ENCODE measurements around the gene GJA5.

GJA5 gene

DNA sequence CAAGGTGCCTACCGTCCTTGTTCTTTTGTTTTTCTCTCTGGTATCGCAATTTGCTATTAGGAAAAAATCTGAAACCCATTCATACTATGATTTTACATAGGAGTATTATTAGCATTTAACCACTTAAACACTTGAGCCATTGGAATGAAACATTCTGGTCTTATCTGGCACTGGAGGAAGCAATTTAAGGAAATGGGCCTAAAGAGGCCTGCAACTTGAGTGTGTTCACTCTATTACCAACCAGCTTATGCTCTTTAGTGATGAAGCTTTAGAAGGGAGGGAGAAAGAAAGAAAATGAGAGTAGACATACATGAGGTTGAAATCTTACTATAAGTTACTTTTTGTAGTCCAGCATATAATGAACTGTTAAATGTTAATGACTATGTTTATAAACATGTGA is 5.7 kb downstream of the GJA5 start:
- TF ChIP-seq, protein P1, sequence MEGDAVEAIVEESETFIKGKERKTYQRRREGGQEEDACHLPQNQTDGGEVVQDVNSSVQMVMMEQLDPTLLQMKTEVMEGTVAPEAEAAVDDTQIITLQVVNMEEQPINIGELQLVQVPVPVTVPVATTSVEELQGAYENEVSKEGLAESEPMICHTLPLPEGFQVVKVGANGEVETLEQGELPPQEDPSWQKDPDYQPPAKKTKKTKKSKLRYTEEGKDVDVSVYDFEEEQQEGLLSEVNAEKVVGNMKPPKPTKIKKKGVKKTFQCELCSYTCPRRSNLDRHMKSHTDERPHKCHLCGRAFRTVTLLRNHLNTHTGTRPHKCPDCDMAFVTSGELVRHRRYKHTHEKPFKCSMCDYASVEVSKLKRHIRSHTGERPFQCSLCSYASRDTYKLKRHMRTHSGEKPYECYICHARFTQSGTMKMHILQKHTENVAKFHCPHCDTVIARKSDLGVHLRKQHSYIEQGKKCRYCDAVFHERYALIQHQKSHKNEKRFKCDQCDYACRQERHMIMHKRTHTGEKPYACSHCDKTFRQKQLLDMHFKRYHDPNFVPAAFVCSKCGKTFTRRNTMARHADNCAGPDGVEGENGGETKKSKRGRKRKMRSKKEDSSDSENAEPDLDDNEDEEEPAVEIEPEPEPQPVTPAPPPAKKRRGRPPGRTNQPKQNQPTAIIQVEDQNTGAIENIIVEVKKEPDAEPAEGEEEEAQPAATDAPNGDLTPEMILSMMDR (conservative IDR thresholded peaks at IDR 0.05; ENCODE audit: control insufficient read depth, insufficient read depth, low read depth, low read length), result no peak
- no peak for DNase-seq (ENCODE audit: low read depth)
- no peak overlapping the region for H3K4me3 ChIP-seq (ENCODE audit: control insufficient read depth, low read depth, low read length)

GRCh38 chr1:147753081-147753480 is 7.3 kb downstream of the GJA5 start:
- H3K4me3 ChIP-seq (ENCODE audit: control insufficient read depth, low read depth, low read length), result no peak overlapping the region
- no peak for DNase-seq (ENCODE audit: low read depth)
- TF ChIP-seq, protein P1 (conservative IDR thresholded peaks at IDR 0.05; ENCODE audit: control insufficient read depth, insufficient read depth, low read depth, low read length), result no peak

DNA sequence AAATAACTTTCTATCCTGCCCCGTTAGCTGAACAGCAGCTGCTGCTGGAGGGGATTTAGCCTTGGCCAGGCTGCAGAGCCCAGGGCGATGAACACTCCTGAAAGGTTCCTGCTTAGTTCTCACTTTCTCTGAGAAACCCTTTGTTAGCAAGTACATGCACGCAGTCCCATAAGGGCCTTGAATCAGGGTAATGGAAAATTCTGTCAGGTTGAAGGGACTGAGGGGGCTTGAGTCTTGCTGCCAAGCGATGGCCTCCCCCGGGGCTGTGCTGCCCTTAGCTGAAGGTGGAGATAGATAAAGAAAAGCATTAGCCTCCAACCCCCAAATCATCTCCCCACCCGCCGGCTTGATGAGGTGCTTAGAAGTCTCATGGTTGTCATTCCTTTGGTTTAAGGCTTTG is 7.9 kb downstream of the GJA5 start:
- TF ChIP-seq, protein P1 (conservative IDR thresholded peaks at IDR 0.05; ENCODE audit: control insufficient read depth, insufficient read depth, low read depth, low read length), result no peak
- no peak overlapping the region for H3K4me3 ChIP-seq (ENCODE audit: control insufficient read depth, low read depth, low read length)
- no peak for DNase-seq (ENCODE audit: low read depth)

DNA sequence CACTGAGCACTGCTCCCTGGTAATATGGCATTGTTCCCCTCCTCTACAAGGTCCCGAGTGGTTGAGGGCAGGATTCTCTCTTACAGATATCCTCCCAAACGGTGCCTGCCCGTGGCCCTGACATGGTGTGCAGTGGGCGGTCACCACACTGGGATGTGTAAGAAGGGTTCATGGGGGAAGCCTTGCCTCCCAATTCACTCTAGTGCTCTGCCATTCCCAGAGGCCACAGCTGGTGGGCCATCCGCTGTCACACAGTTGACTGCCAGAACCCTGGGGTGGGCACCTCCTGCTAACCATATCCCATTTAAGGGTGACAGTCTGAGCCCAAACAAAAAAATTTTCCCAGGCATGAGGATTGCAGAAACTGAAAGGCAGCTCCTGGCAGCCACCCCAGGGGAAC is 9.1 kb downstream of the GJA5 start:
- H3K4me3 ChIP-seq (ENCODE audit: control insufficient read depth, low read depth, low read length), result no peak overlapping the region
- TF ChIP-seq, protein P1 (conservative IDR thresholded peaks at IDR 0.05; ENCODE audit: control insufficient read depth, insufficient read depth, low read depth, low read length), result no peak
- no peak for DNase-seq (ENCODE audit: low read depth)

DNA sequence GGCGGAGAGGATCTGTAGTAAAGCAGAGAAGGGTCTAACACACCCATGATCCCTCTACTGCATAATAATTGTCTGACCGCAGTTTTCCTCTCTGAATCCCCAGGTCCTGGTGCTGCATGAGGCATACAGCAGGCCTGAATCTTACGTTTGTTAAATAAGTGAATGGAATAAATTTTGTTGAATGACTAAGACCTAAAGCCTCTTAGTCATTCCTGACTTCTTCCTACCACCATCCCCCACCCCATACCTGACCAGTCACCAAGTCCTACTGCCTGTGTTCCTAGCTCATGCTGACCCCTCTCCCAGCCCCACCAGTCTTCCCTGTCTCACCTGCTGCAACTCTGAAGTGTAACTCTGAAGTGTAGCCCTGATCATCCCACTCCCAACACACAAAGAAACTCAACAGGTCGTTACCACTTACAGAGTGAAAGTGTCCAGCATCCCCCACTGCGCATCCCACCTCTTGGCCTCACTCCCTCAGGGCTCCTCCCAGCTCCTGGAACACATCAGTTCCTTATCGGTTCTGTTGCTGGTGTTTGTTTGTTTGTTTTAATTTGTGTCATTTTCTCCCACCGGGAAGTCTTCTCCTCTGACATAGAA is 9.7 kb downstream of the GJA5 start:
- H3K4me3 ChIP-seq (ENCODE audit: control insufficient read depth, low read depth, low read length), result no peak overlapping the region
- TF ChIP-seq, protein P1 (conservative IDR thresholded peaks at IDR 0.05; ENCODE audit: control insufficient read depth, insufficient read depth, low read depth, low read length), result no peak
- DNase-seq (ENCODE audit: low read depth), result no peak

DNA sequence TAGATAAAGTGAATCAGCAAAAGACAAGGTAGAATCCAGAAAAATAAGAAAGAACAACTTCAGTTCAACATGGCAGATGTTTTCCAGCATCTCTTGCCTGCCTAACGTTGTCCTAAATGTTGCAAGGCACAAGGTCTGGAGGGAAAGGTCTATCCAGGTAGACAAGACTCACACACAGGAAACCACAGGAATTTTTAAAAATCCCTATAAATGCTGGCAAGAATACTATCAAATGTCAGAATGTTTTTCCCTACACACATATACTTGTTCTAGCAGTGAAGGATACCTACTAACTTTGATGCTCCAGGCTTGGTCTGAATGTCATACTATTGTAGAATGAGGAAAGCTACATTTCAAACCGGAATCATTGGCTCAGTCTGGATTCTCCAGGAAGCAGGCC is 10.6 kb downstream of the GJA5 start:
- no peak for DNase-seq (ENCODE audit: low read depth)
- TF ChIP-seq, protein P1 (conservative IDR thresholded peaks at IDR 0.05; ENCODE audit: control insufficient read depth, insufficient read depth, low read depth, low read length), result no peak
- no peak overlapping the region for H3K4me3 ChIP-seq (ENCODE audit: control insufficient read depth, low read depth, low read length)

Measured in fibroblast of mammary gland (primary cell).